Mesothelial cell of epicardium (in vitro differentiated cells): ENCODE measurements around the gene MIB1. TPM values are rescaled to one million over a fixed set of nuclear protein-coding genes. Genes with fewer than 3 reads are reported as not detected.

Experiments
- DNase-seq, 2 experiments: peaks; one replicate each; pipeline ENCODE4 v3.0.0; 2021; ENCODE audit warnings: low spot score in 2 of 2; ENCODE audit not compliant: unreplicated experiment in 2 of 2
- H3K27ac Mint-ChIP-seq: 2 replicates; pipeline ENCODE4 v1.8.0; 2021; ENCODE audit warnings: mixed read lengths
- H3K27me3 Mint-ChIP-seq: 2 replicates; pipeline ENCODE4 v1.8.0; 2021; ENCODE audit warnings: low read depth, mixed read lengths
- H3K36me3 Mint-ChIP-seq: 2 replicates; pipeline ENCODE4 v1.8.0; 2021; ENCODE audit warnings: mixed read lengths
- H3K4me1 Mint-ChIP-seq: 2 replicates; pipeline ENCODE4 v1.8.0; 2021; ENCODE audit warnings: mixed read lengths
- H3K4me3 Mint-ChIP-seq: 2 replicates; pipeline ENCODE4 v1.8.0; 2021; ENCODE audit warnings: mild to moderate bottlenecking, moderate library complexity, mixed read lengths
- H3K9me3 Mint-ChIP-seq: 2 replicates; pipeline ENCODE4 v1.8.0; 2021; ENCODE audit warnings: mixed read lengths
- total RNA-seq: library from RNA; stranded (reverse); gene quantifications from 3 replicates; pipeline ENCODE4 v1.2.1, GENCODE V29; 2021
- TF ChIP-seq, protein P1 (sequence below): fragments of 200-600 bp; sonication (generic); IDR thresholded peaks from one replicate; pipeline ENCODE4 v1.5.0; 2021; ENCODE audit warnings: antibody characterized with exemption; ENCODE audit not compliant: unreplicated experiment

The MIB1 gene
- total RNA-seq, 1 donor from 2014 or later: 81.9 TPM

DNA sequence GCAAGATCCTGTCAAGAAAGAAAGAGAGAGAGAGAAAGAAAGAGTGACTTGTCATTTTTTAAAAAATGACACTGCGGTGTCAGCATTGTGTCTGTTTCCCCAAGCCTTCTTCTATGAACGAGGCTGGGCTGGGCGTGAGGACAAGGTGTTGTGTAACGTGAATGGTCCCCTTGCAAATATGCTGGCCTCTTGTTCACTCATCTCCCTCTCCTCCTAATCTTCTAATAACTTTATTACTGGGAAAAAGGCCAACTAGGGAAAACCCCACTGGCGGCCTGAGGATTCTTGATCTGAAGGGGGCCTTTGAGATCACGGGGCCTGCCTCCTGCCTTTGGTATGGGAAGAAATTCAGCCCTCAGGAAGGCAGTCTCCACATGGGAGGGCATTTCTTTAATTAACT lies 163.1 kb downstream of the MIB1 start:
- Mint-ChIP-seq H3K4me1 (peaks cover 51% of the 10 kb centered on the region), H3K27ac (peak overlapping the region; percentile 12), H3K36me3 (no peaks in the 10 kb centered on the region), H3K9me3 (no peaks in the 10 kb centered on the region), H3K4me3 (no peak overlapping the region), H3K27me3 (no peaks in the 10 kb centered on the region)
- TF ChIP-seq, protein P1, sequence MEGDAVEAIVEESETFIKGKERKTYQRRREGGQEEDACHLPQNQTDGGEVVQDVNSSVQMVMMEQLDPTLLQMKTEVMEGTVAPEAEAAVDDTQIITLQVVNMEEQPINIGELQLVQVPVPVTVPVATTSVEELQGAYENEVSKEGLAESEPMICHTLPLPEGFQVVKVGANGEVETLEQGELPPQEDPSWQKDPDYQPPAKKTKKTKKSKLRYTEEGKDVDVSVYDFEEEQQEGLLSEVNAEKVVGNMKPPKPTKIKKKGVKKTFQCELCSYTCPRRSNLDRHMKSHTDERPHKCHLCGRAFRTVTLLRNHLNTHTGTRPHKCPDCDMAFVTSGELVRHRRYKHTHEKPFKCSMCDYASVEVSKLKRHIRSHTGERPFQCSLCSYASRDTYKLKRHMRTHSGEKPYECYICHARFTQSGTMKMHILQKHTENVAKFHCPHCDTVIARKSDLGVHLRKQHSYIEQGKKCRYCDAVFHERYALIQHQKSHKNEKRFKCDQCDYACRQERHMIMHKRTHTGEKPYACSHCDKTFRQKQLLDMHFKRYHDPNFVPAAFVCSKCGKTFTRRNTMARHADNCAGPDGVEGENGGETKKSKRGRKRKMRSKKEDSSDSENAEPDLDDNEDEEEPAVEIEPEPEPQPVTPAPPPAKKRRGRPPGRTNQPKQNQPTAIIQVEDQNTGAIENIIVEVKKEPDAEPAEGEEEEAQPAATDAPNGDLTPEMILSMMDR: no peak
- no peak for DNase-seq

DNA sequence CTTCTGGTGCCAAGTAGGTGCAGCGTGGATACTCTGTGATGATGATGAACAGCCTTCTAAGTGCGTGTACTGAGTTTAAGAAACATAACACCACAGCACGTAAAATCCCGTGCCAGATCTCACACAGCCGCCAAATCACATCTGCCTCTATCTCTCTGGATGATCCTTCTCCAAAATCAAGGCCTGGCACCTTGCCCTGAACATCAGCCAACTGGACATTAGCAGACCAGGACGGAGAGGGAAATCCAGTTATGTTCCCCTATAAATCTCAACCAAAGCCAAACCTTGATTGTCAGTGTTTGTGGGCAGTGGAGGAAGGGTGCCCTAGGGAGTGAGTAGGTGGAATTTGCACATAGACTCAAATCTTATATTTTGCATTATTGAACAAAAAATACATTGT lies 164.3 kb downstream of the MIB1 start:
- DNase-seq: peak in 1 of 2 experiments; percentile 46

DNA sequence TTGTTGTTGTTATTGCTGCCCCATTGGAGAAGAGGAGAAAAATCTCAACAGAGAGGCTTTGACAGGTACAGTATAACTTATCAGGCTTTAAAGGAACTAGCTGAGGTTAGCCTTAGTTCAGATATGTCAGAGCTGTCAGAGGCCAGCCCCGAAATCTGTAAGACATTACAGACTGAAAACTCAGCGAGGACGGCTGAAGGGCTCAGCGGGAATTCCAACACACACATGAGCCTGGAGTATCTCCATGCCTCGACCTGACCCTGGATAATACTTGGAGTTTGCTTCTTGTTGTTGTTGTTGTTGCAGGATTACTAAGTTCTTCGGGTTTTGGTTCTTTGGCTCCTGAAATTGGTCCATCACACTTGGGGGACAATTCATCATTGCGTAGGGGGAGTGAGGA lies 166.9 kb downstream of the MIB1 start:
- H3K27ac Mint-ChIP-seq: peak overlapping the region; percentile 64
- peaks cover 13% of the 10 kb centered on the region for H3K27me3 Mint-ChIP-seq
- TF ChIP-seq, protein P1: no peak

More for the DNA sequence above, 164.3 kb downstream of the MIB1 start:
- Mint-ChIP-seq H3K4me3 (no peak overlapping the region), H3K27ac (peak overlapping the region; percentile 72), H3K9me3 (no peaks in the 10 kb centered on the region), H3K27me3 (no peaks in the 10 kb centered on the region), H3K4me1 (peaks cover 59% of the 10 kb centered on the region), H3K36me3 (no peaks in the 10 kb centered on the region)
- TF ChIP-seq, protein P1: no peak

DNA sequence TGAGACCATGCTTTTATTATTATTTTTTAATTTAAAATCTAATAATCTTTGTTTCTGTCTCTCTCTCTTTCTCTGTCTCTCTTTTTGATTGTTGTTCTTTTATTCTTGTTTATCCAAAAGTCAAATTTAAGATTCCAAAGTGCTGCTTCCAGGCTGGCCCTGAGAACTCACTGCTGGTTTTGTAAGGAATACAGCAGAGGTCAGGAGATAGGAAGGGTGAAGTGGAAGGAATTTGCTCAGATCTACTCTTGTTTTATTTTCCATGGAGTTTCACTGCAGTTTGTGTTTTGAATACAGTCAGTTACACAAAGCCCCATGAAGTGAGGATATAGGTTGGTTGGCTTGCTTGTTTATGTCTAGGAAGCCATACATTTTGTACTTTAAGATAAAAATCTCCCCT lies 168.1 kb downstream of the MIB1 start:
- peaks cover 54% of the 10 kb centered on the region for H3K4me1 Mint-ChIP-seq
- H3K27me3 Mint-ChIP-seq: peaks cover 13% of the 10 kb centered on the region
- H3K27ac Mint-ChIP-seq: peak overlapping the region; percentile 78
- no peaks in the 10 kb centered on the region for H3K36me3 Mint-ChIP-seq
- DNase-seq: no peak
- no peaks in the 10 kb centered on the region for H3K9me3 Mint-ChIP-seq
- no peak overlapping the region for H3K4me3 Mint-ChIP-seq
- TF ChIP-seq, protein P1: no peak

More for the DNA sequence above, 166.9 kb downstream of the MIB1 start:
- Mint-ChIP-seq H3K4me3 (no peak overlapping the region), H3K4me1 (peaks cover 52% of the 10 kb centered on the region), H3K9me3 (no peaks in the 10 kb centered on the region), H3K36me3 (no peaks in the 10 kb centered on the region)
- no peak for DNase-seq

DNA sequence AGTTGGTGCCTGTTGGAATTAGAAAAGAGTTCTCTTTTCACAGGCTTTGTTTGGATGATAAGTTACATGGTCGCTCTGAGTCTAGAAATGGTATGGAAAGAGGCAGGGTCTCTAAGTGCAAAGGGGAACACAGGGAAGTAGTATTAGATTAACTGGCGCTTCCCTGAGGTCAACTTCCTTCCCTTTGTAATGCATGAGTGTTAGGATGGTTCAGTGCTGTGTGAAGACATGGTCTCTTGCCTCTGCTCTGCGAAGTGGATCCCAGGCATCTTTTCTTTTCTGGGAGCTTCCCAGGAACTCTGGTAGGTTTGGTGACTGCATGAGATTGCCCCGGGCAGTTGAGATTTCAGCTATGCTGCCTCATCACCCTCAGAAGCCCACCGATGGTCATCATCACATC lies 170.3 kb downstream of the MIB1 start:
- peaks cover 38% of the 10 kb centered on the region for H3K4me1 Mint-ChIP-seq
- TF ChIP-seq, protein P1: no peak
- DNase-seq: no peak
- peaks cover 13% of the 10 kb centered on the region for H3K27me3 Mint-ChIP-seq
- no peak overlapping the region for H3K4me3 Mint-ChIP-seq
- no peak overlapping the region for H3K27ac Mint-ChIP-seq
- H3K36me3 Mint-ChIP-seq: no peaks in the 10 kb centered on the region
- H3K9me3 Mint-ChIP-seq: no peaks in the 10 kb centered on the region

DNA sequence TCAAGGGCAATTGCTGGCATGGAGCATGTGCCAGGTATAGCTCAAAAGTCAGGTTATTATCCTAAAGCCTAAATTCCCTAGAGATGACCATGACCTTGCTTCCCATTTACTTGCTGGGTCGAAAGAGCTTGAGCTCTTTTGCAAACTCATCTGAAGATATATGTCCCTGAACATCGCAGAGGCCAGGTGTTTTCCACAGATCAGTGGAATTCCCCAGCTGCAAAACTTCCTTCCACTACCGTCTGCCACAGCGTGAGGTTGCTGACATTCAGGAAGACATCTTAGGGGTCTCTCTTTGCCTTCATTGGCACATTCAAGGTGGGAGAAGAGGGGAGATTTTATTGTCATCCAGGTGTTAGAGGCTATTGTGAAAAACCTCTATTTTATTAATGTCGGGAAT lies 171.0 kb downstream of the MIB1 start:
- TF ChIP-seq, protein P1: no peak
- Mint-ChIP-seq H3K4me1 (peaks cover 35% of the 10 kb centered on the region), H3K9me3 (no peaks in the 10 kb centered on the region), H3K27ac (no peak overlapping the region), H3K4me3 (no peak overlapping the region), H3K36me3 (no peaks in the 10 kb centered on the region), H3K27me3 (peaks cover 13% of the 10 kb centered on the region)
- DNase-seq: no peak
